Measurements from ENCODE around the gene SLC15A1.

GRCh38 chr13:98795220-98795619 is 42.7 kb upstream of the SLC15A1 start:
- TF ChIP-seq POLR2A (IDR thresholded peaks at IDR 0.05) (no peak), CTCF (IDR thresholded peaks at IDR 0.05) (no peak), EP300 (IDR thresholded peaks at IDR 0.05; ENCODE audit: low read depth) (no peak), POLR2AphosphoS5 (IDR thresholded peaks at IDR 0.05) (no peak)

Data from transverse colon (tissue), 4 donors.